Small intestine (tissue), 16 donors: ENCODE measurements around the gene OR2T3. TPM values are rescaled to one million over a fixed set of nuclear protein-coding genes. Genes with fewer than 3 reads are reported as not detected.
"Not testable (repeated sequence)": the region's sequence is repeated elsewhere in the genome, so short reads cannot be mapped to it uniquely, and the experiment has no call there.

Experiments used
- DNase-seq, 2 donors: peaks; one replicate each; pipeline versions ENCODE4 v3.0.0 to v3.0.0-alpha.2; 2013
- FAIRE-seq: peaks from 2 replicates; lab custom pipeline; 2012; peaks lifted over from hg19 to GRCh38; lab: Jason Lieb, UNC
- H3K27ac ChIP-seq, 3 donors: one replicate each; pipeline ENCODE4 v1.5.1; 2013; ENCODE audit warnings: low read length in 2 of 3, mild to moderate bottlenecking in 2 of 3, control low read depth in 1 of 3, inconsistent platforms in 1 of 3, low read depth in 1 of 3, moderate library complexity in 1 of 3
- H3K27me3 ChIP-seq, 3 donors: one replicate each; pipeline ENCODE4 v1.6.1; 2013; ENCODE audit warnings: low read length in 3 of 3, inconsistent platforms in 1 of 3; ENCODE audit not compliant: control insufficient read depth in 3 of 3, insufficient read depth in 3 of 3
- H3K36me3 ChIP-seq, 3 donors: one replicate each; pipeline ENCODE4 v1.6.1; 2013; ENCODE audit warnings: low read length in 3 of 3, inconsistent platforms in 1 of 3, low read depth in 1 of 3, mild to moderate bottlenecking in 1 of 3, moderate library complexity in 1 of 3; ENCODE audit not compliant: control insufficient read depth in 3 of 3, insufficient read depth in 2 of 3
- H3K4me1 ChIP-seq, 3 donors: one replicate each; pipeline ENCODE4 v1.6.1; 2013; ENCODE audit warnings: low read length in 2 of 3, inconsistent platforms in 1 of 3, low read depth in 1 of 3, mild to moderate bottlenecking in 1 of 3, moderate library complexity in 1 of 3; ENCODE audit not compliant: control insufficient read depth in 3 of 3, insufficient read depth in 2 of 3
- H3K4me3 ChIP-seq, 3 donors: one replicate each; pipeline ENCODE4 v1.5.1; 2013; ENCODE audit warnings: low read length in 3 of 3, control low read depth in 1 of 3, inconsistent platforms in 1 of 3, low read depth in 1 of 3, mild to moderate bottlenecking in 1 of 3, moderate library complexity in 1 of 3
- H3K9me3 ChIP-seq, 2 donors: one replicate each; pipeline ENCODE4 v1.6.1; 2013; ENCODE audit warnings: low read depth in 1 of 2, low read length in 1 of 2; ENCODE audit not compliant: control insufficient read depth in 2 of 2, insufficient read depth in 1 of 2
- WGBS, 3 donors: extraction: QIAGEN DNeasy Blood & Tissue Kit; methylation state at CpG; one replicate each; pipeline ENCODE4 v1.1.7; 2013; 5-methylcytosine and 5-hydroxymethylcytosine counted together
- long read RNA-seq, 10 donors: transcript quantifications; one replicate each; lab custom pipeline, GENCODE V29; 2026
- polyA plus RNA-seq, 4 donors: library from polyadenylated mRNA; stranded (reverse) in 3 of 4; unstranded in 1 of 4; fragments of 200-250 nt in 3 of 4; fragments of 120-200 nt in 1 of 4; gene quantifications; one replicate each; pipeline versions ENCODE4 v1.2.1 to v1.2.3, GENCODE V29; 2013
- donor health status: healthy with polysubstance abuse.
- donor health status: control.
- donor health status: control.
- donor health status: Bipolar disorder and iron deficiency.
- donor health status: healthy.

Gene OR2T3, protein sequence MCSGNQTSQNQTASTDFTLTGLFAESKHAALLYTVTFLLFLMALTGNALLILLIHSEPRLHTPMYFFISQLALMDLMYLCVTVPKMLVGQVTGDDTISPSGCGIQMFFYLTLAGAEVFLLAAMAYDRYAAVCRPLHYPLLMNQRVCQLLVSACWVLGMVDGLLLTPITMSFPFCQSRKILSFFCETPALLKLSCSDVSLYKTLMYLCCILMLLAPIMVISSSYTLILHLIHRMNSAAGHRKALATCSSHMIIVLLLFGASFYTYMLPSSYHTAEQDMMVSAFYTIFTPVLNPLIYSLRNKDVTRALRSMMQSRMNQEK
- not detected for polyA plus RNA-seq
- long read RNA-seq, donor 1: 0 reads
- long read RNA-seq, donor 2: 0 reads
- long read RNA-seq, donor 3: 0 reads
- long read RNA-seq, donor 4: 0 reads
- long read RNA-seq, donor 5: 0 reads
- long read RNA-seq, donor 6: 0 reads
- long read RNA-seq, donor 7: 0 reads
- long read RNA-seq, donor 8: 0 reads
- long read RNA-seq, donor 9: 0 reads
- long read RNA-seq, donor 10: 0 reads

DNA sequence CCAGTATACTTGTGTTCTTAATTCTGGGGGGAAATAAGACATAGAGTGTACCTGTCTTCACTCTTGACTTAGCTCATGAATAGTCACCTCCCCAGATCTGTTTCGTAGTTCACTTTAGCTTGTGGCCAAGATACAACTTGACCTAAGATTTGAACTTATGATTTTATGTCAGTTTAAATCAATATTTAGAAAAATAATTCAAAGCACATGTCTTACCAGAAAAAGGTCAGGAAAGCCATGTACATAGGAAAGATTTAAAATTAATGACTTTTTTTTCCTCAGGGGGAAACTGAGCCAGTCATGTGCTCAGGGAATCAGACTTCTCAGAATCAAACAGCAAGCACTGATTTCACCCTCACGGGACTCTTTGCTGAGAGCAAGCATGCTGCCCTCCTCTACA is at the start of gene OR2T3:
Gene OR2T3, plus strand, starts transcription at position 301 of the 400 bp plus-strand sequence. Its CDS starts 0 bp downstream, at position 301.
- whole genome bisulfite sequencing, 3 donors: 58 to 89% (median 78%) methylated on average over 1 to 2 of the region's 2 CpGs
- H3K27me3 ChIP-seq, H3K27ac ChIP-seq, H3K36me3 ChIP-seq, DNase-seq, H3K4me3 ChIP-seq, H3K4me1 ChIP-seq, H3K9me3 ChIP-seq, FAIRE-seq: not testable (repeated sequence)

GRCh38 chr1:248427526-248428191 is 45.5 kb upstream of the OR2T3 start:
- H3K27me3 ChIP-seq, DNase-seq, H3K36me3 ChIP-seq, H3K4me3 ChIP-seq, FAIRE-seq, H3K27ac ChIP-seq, H3K9me3 ChIP-seq, H3K4me1 ChIP-seq: not testable (repeated sequence)
- 45 to 53% (median 49%) methylated on average over 3 of the region's 3 CpGs for WGBS, 3 donors

DNA sequence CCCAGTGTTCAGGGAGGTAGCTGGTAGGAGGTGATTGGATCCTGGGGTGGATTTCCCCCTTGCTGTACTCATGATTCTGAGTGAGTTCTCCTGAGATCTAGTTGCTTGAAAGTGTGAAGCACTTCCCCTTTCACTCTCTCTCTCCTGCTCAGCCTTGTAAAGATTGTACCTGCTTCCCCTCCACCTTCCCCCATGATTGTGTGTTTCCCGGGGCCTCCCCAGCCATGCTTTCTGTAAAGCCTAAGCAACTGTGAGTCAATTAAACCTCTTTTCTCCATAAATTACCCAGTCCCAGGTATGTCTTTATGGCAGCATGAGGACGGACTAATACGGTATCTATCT is 45.0 kb upstream of the OR2T3 start:
- DNase-seq, H3K4me3 ChIP-seq, FAIRE-seq, H3K27me3 ChIP-seq, H3K36me3 ChIP-seq, H3K4me1 ChIP-seq, H3K9me3 ChIP-seq, H3K27ac ChIP-seq: not testable (repeated sequence)
- WGBS, 3 donors: 82 to 87% (median 84%) methylated on average over 3 of the region's 3 CpGs

GRCh38 chr1:248431683-248432082 is 41.5 kb upstream of the OR2T3 start:
- H3K4me3 ChIP-seq, H3K9me3 ChIP-seq, FAIRE-seq, H3K27me3 ChIP-seq, H3K27ac ChIP-seq, H3K4me1 ChIP-seq, H3K36me3 ChIP-seq: not testable (repeated sequence)
- WGBS, 3 donors: 57 to 75% (median 72%) methylated on average over 10 to 11 of the region's 11 CpGs
- peak in 1 of 2 donors; percentile 27 for DNase-seq

DNA sequence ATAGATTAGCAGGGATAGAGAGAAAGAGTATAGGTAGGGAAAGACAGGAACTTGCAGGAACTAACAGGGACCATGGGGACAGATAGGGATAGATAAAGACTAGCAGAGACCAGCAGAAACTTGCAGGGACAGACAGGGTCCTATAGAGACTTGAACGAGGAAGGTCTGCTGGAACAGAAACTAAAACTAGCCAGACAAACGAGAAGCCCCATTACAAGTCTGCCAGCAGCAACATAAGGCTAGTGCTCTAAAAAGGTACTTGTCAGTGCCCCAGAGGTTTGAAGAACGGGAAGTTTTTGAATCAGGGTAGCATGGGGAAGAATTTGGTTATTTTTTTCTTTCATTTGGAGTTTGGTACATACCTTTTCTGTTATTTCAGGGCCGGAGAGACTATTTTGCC is 41.0 kb upstream of the OR2T3 start:
- FAIRE-seq, H3K9me3 ChIP-seq, H3K27me3 ChIP-seq, DNase-seq, H3K27ac ChIP-seq, H3K4me3 ChIP-seq, H3K36me3 ChIP-seq, H3K4me1 ChIP-seq: not testable (repeated sequence)
- WGBS, 3 donors: 56 to 73% (median 63%) methylated on average over 4 of the region's 4 CpGs

DNA sequence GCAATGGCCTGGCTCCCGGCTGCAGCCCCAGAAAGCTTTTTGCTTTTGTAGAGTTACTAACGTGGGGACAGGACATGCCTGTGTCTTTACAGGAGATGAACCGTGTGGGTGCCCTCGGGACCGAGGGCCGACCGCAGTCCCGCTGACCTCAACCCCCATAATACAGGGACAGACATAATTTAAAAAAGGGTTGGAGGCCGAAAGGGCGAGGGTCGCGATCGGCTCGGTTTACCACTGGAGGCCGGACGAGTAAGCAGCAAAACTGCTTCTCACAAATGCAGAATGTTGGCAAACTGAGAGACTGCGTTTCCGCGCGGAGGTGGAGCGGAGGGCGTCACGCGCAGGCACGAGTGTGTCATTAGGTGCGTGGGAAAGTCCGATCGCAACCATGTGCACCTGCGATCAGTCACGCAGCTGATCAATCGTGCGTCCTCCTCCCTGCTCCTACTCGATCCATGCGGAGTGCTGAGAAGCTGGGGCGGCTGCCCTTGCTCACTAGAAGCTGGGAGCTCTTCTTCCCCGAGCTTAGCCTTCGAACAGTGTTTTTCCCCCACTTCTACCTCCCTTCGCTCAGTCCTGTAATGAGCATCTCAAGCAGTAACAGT is 39.2 kb upstream of the OR2T3 start:
- 95 to 97% (median 96%) methylated on average over 26 to 32 of the region's 38 CpGs for WGBS, 3 donors
- H3K27ac ChIP-seq, H3K36me3 ChIP-seq, DNase-seq, FAIRE-seq, H3K27me3 ChIP-seq, H3K9me3 ChIP-seq, H3K4me3 ChIP-seq, H3K4me1 ChIP-seq: not testable (repeated sequence)

- WGBS, 3 donors: 83 to 91% (median 90%) methylated on average over 4 of the region's 6 CpGs
- DNase-seq, H3K4me3 ChIP-seq, H3K36me3 ChIP-seq, H3K9me3 ChIP-seq, H3K27me3 ChIP-seq, H3K4me1 ChIP-seq, FAIRE-seq, H3K27ac ChIP-seq: not testable (repeated sequence)
These were observed 38.2 kb upstream of the OR2T3 start for GRCh38 chr1:248434913-248435312.

- H3K4me3 ChIP-seq, FAIRE-seq: not testable (repeated sequence)
These were observed 36.8 kb upstream of the OR2T3 start for GRCh38 chr1:248436303-248436702.

More at GRCh38 chr1:248436303-248436702, 36.8 kb upstream of the OR2T3 start:
- H3K27me3 ChIP-seq, H3K36me3 ChIP-seq, H3K27ac ChIP-seq, H3K9me3 ChIP-seq, H3K4me1 ChIP-seq, DNase-seq: not testable (repeated sequence)
- WGBS, 3 donors: 68 to 80% (median 74%) methylated on average over 3 of the region's 3 CpGs
